Right lung (tissue), 5 donors: Measurements from ENCODE around the gene ROBO1. TPM values are rescaled to one million over a fixed set of nuclear protein-coding genes. Genes with fewer than 3 reads are reported as not detected.

ENCODE experiments used
- DNase-seq, 2 donors: peaks; one replicate each; pipeline ENCODE4 v3.0.0-alpha.2; 2013
- polyA plus RNA-seq, 5 donors: library from polyadenylated mRNA; unstranded; fragments of 120-200 nt; gene quantifications; one replicate each; pipeline versions ENCODE4 v1.2.1 to v1.2.3, GENCODE V29; 2013; ENCODE audit warnings: inconsistent platforms in 1 of 5, low replicate concordance in 1 of 5; ENCODE audit not compliant: insufficient read length in 5 of 5, insufficient read depth in 1 of 5

ROBO1 gene
- polyA plus RNA-seq, 5 donors: 63.3 to 139 (median 102) TPM

GRCh38 chr3:78880603-78881461 lies 887.0 kb downstream of the ROBO1 start:
- DNase-seq: no peak

GRCh38 chr3:78879295-78879860 lies 888.4 kb downstream of the ROBO1 start:
- DNase-seq: no peak

GRCh38 chr3:78878789-78879188 lies 889.0 kb downstream of the ROBO1 start:
- DNase-seq: no peak

- no peak for DNase-seq
Observed at GRCh38 chr3:78878011-78878410, 889.8 kb downstream of the ROBO1 start.

- DNase-seq: no peak
Observed at GRCh38 chr3:78875851-78876250, 891.9 kb downstream of the ROBO1 start.

GRCh38 chr3:78875436-78875835 lies 892.4 kb downstream of the ROBO1 start:
- DNase-seq: no peak

GRCh38 chr3:78873641-78874040 lies 894.2 kb downstream of the ROBO1 start:
- no peak for DNase-seq

GRCh38 chr3:78872195-78872594 lies 895.6 kb downstream of the ROBO1 start:
- no peak for DNase-seq

- no peak for DNase-seq
Observed at GRCh38 chr3:78871048-78871447, 896.8 kb downstream of the ROBO1 start.

GRCh38 chr3:78870484-78870883 lies 897.3 kb downstream of the ROBO1 start:
- DNase-seq: no peak

- DNase-seq: no peak
Observed at GRCh38 chr3:78868570-78868969, 899.2 kb downstream of the ROBO1 start.

GRCh38 chr3:78867409-78868372 lies 900.1 kb downstream of the ROBO1 start:
- no peak for DNase-seq

GRCh38 chr3:78863306-78864203 lies 904.2 kb downstream of the ROBO1 start:
- DNase-seq: no peak

GRCh38 chr3:78861156-78861555 lies 906.6 kb downstream of the ROBO1 start:
- DNase-seq: no peak

GRCh38 chr3:78860567-78860966 lies 907.2 kb downstream of the ROBO1 start:
- DNase-seq: no peak

- no peak for DNase-seq
Observed at GRCh38 chr3:78858910-78859309, 908.9 kb downstream of the ROBO1 start.

GRCh38 chr3:78858174-78858573 lies 909.6 kb downstream of the ROBO1 start:
- no peak for DNase-seq

- no peak for DNase-seq
Observed at GRCh38 chr3:78857494-78858111, 910.2 kb downstream of the ROBO1 start.

GRCh38 chr3:78856164-78856563 lies 911.6 kb downstream of the ROBO1 start:
- DNase-seq: no peak

- no peak for DNase-seq
Observed at GRCh38 chr3:78855190-78855589, 912.6 kb downstream of the ROBO1 start.
